HG03521 (cell line): ENCODE data around the gene PLD6.

Source experiments
- ATAC-seq: cut with Tn5 transposase; IDR thresholded peaks from one replicate; pipeline ENCODE4 v1.9.1; 2021; ENCODE audit warnings: mild to moderate bottlenecking, moderate library complexity; ENCODE audit not compliant: unreplicated experiment

Gene PLD6

DNA sequence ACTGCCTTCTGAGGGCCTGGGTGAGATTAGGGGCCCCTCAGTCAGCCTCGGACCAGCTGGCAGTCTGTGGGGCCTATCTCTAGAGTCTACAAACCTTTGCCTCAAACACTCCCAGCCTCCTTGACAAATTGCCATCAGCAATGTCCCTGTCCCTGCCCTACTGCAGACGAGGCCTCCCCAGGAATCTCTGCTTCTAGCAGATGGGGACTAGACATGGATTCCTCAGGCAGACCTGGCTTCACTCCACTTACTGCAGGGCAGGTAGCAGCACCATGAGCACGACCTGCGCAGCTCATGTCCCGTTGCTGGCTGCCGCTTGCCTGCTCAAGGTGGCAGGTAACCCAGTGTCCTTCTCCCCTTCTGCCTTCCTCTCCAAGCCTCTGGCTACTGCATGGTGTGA, 49.1 kb downstream of the PLD6 start:
- ATAC-seq, result no peak

DNA sequence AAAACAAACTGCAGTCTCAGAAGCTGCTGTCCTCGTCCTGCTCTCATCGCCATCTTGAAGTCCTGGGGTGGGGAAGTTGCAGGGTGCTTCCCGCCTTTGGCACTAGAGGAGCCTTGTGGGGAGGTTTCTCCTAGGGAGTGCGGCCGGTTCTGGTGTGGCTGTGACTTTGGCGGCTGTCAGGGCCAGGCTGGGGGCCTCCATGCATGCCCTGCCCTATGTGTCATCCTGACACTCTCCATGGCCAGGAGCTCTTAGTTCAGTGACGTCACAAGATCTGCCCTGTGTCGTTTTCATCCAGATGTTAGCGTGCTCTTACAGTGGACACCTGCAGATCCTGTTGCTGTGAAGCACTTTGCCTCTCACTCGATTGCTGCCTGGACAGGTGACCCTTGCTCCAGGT, 49.6 kb downstream of the PLD6 start:
- no peak for ATAC-seq

DNA sequence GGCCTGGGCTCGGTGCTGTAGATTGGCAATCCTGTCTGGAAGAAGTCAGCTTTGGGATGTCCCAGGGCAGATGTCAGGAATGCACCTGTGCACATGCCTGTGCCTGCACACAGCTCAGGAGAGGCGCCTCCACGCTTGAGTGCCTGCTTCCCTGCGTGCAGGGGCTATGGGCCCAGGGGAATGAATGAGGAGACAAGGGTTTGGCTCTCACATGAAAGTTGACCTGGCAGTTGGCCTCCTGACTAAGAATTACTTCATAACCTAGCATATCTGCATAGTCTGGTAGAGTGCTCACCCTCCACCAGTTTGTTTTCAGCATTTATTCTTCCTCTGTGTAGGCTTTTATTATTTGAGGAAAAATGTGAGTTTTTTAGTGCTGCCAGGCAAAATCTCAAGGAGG, 50.0 kb downstream of the PLD6 start:
- no peak for ATAC-seq

DNA sequence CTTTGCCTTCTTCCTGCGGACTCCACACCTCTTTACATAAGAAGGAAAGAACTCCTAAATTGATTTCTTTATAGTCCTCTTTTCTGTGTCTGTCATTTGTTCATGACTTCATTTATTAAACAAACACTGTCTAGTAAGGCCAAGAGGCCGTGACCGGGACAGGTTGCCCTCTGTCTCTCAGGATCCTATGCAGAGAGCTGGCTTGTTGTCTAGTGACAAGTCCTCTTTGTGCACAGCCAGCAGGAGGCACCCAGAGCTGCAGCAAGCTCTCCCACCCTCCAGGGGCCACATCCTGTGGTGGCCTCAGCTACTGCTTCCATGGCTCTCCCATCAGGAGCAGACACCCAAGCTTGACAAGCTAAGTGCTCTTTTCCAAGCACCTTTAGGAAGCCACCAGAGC, 50.6 kb downstream of the PLD6 start:
- ATAC-seq, result no peak

DNA sequence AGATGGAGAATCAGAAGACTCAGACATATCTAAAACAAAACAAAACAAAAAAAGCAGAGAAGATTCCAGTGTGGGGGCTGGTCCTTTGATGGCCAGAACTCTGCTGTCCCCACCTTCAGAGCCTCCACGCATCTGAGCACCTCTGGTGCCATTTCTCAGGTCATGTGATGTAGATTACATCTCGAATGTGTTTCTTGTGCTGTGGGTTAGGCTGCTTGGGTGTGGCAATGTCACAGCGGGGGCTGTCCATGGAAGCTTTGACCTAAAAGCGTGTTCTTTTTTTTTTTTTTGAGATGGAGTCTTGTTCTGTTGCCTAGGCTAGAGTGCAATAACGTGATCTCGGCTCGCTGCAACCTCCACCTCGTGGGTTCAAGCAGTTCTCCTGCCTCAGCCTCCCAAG, 51.2 kb downstream of the PLD6 start:
- ATAC-seq, result no peak

DNA sequence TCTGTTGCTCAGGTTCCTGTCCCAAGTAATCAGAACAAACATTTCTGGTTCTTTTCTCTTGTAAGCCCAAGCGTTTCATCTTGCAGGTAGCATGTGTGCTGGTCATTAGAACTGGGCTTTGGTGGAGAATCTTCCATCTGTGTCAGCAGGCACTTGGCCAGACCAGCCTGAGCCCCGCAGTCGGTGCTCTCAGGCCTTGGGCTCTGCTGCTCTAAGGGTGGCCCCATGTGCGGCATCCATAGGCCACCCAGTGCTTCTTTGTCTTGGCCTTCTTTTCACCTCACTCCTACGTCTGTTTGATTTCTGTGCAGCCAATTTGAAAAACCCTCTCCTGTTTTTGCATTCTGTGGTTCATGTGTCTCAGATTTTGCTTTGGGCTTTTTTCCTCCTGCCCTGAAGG, 51.6 kb downstream of the PLD6 start:
- no peak for ATAC-seq

DNA sequence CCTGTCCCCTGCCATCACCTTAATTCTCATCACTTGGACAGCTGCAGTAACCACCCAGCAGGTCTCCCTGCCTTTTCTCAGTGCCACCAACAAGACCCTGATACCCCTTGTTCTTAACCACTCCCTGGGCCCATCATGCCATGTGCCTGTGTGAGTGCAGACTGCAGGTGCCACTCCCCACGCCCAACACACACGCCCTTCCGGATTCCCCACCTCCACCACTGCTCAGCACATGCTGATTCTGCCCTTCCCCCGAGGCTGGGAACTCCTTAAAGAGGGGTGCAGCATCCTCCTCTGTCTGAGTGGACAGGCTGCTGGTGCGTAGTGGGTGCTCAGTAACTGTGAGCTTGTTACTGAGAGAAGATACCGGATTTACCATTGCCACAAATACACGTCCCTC, 52.4 kb downstream of the PLD6 start:
- no peak for ATAC-seq

DNA sequence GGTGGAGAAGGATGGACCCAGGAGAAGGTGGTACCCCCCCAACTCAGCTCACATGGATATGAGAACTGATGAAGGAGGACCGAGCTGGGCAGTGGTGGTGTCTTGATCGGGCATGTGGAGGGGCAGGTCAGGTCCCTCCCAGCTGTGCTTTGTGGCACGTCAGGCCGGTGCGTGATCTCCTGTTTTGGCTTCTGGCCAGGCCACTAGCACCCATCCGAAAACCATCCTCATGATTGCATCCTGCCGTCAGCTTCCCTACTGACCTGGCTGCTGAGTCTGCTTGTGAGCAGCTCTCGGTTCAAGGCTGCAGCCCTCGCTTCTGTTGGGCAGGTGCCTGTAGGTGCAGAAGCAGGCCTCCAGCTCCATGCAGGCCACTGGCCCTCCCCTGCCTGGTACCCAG, 53.1 kb downstream of the PLD6 start:
- ATAC-seq, result no peak

DNA sequence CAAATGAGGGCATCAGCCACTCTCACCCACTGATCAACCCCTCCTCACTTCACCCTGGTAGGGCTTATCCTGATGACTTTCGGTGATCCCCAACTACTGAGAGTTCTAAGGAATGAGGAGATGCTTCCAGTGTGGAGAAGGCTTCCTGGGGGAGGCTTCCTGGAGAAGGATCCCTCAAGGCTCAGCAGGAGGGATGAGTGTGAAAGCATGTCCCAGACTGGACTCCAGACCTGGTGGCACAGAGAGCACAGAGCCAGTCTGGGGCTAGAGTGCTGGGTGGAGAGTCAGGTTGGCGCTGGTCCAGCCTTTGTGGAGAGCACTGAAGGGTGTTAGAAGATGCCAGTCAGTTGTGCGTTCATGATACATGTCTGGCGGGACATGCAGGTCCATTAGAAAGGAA, 53.7 kb downstream of the PLD6 start:
- no peak for ATAC-seq

DNA sequence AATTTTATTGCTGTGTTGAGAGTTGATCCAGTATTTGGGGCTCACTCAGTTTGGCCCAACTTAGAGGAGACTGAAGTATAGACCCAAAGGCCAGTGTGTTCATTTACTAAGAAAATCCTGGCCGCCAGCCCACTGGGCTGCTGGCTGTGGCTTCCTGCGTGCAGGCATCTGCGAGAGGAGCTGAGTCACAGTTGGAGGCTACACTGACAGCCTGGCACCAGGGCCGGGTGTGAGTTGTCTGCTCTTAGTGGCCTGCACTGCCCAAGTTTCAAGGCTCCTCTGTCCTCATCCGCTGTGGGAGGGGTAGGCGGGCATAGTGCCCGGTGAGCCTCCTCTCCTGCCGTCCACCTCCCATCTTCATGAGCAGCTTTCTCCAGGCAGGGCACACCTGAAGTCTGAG, 54.2 kb downstream of the PLD6 start:
- no peak for ATAC-seq

DNA sequence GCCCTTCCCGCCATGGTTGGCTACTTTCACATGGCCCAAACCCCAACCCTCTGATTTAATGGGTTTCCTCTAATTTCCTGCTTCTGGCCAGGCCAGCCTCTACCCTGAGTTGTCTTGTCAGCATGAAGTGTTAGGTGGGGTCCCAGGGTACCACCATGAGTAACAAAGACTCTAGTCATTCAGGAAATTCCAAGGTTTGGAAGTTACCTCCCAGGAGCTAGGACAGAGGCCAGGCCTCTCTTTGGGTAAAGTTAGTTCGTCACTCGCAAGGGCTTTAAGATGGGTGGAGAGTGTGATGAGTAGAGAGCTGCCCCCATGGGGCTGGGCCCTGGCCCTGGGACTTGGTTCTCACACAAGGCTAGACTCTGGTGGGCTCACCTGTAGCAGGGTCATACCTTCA, 54.6 kb downstream of the PLD6 start:
- no peak for ATAC-seq

DNA sequence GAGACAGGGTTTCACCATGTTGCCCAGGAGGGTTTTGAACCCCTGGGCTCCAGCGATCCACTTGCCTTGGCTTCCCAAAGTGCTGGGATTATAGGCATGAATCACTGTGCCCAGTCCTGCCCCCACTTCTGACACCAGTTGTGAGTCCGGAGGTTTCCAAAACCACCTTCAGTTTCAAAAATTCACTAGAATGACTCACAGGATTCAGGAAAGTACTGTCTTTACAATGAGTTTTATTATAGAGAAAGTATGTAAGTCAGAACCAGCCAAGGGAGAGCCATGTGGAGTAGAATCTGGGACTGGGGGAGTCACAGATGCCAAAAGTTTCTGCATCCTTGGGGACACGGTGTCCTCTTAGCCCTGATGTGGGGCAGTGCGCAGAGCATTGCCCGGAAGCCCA, 55.1 kb downstream of the PLD6 start:
- ATAC-seq, result no peak
